Neural progenitor cell (in vitro differentiated cells): ENCODE measurements around the gene AGR2. TPM values are rescaled to one million over a fixed set of nuclear protein-coding genes. Genes with fewer than 3 reads are reported as not detected.
A peak's percentile ranks its signal among the peaks of the same experiment; 100 is the strongest.

Experiments
- DNase-seq: peaks from one replicate; pipeline ENCODE4 v3.0.0-alpha.2; 2016; ENCODE audit warnings: low spot score
- H2AFZ ChIP-seq: fragments of 200-600 bp; sonication (generic); replicated peaks from 2 replicates; pipeline ENCODE4 v1.6.1; 2016; ENCODE audit warnings: antibody characterized with exemption
- H3F3A ChIP-seq: fragments of 200-600 bp; sonication (generic); 2 replicates; pipeline ENCODE4 v1.6.1; 2016; ENCODE audit warnings: antibody characterized with exemption, low read depth
- H3K27ac ChIP-seq: fragments of 200-600 bp; sonication (generic); 2 replicates; pipeline ENCODE4 v1.5.1; 2016; ENCODE audit warnings: mild to moderate bottlenecking
- H3K27me3 ChIP-seq: fragments of 200-600 bp; sonication (generic); 2 replicates; pipeline ENCODE4 v1.6.1; 2016; ENCODE audit warnings: mild to moderate bottlenecking, moderate library complexity
- H3K36me3 ChIP-seq: fragments of 200-600 bp; sonication (generic); 2 replicates; pipeline ENCODE4 v1.5.1; 2016
- H3K4me1 ChIP-seq: fragments of 200-600 bp; sonication (generic); 2 replicates; pipeline ENCODE4 v1.6.1; 2016; ENCODE audit warnings: mixed run types
- H3K4me2 ChIP-seq: fragments of 200-600 bp; sonication (generic); 2 replicates; pipeline ENCODE4 v1.6.1; 2016
- H3K4me3 ChIP-seq: fragments of 200-600 bp; sonication (generic); 2 replicates; pipeline ENCODE4 v1.5.1; 2016
- H3K79me2 ChIP-seq: fragments of 200-600 bp; sonication (generic); 2 replicates; pipeline ENCODE4 v1.6.1; 2016; ENCODE audit warnings: low read depth
- H3K9ac ChIP-seq: fragments of 200-600 bp; sonication (generic); 2 replicates; pipeline ENCODE4 v1.6.1; 2016
- H3K9me3 ChIP-seq: fragments of 200-600 bp; sonication (generic); 2 replicates; pipeline ENCODE4 v1.5.1; 2016; ENCODE audit warnings: low read depth
- H4K20me1 ChIP-seq: fragments of 200-600 bp; sonication (generic); 2 replicates; pipeline ENCODE4 v1.6.1; 2016; ENCODE audit warnings: low read depth
- H3K27ac Mint-ChIP-seq: 3 replicates; pipeline ENCODE4 v1.8.0; 2021; ENCODE audit warnings: mixed read lengths
- H3K27me3 Mint-ChIP-seq: 2 replicates; pipeline ENCODE4 v1.8.0; 2022; ENCODE audit warnings: low read depth, mild to moderate bottlenecking, inconsistent platforms, moderate library complexity, mixed read lengths; ENCODE audit not compliant: insufficient read depth
- H3K36me3 Mint-ChIP-seq: 3 replicates; pipeline ENCODE4 v1.8.0; 2021; ENCODE audit warnings: mixed read lengths
- H3K4me1 Mint-ChIP-seq: 3 replicates; pipeline ENCODE4 v1.8.0; 2021; ENCODE audit warnings: mixed read lengths
- H3K4me3 Mint-ChIP-seq: 3 replicates; pipeline ENCODE4 v1.8.0; 2021; ENCODE audit warnings: mild to moderate bottlenecking, moderate library complexity, mixed read lengths
- H3K9me3 Mint-ChIP-seq: 3 replicates; pipeline ENCODE4 v1.8.0; 2020; ENCODE audit warnings: mixed read lengths
- EZH2 ChIP-seq: fragments of 200-600 bp; sonication (generic); IDR thresholded peaks from 2 replicates; pipeline ENCODE4 v1.6.1; 2017; ENCODE audit warnings: antibody characterized with exemption, mild to moderate bottlenecking, moderate library complexity
- EZH2phosphoT487 ChIP-seq: fragments of 200-600 bp; sonication (generic); IDR thresholded peaks from 2 replicates; pipeline ENCODE4 v1.6.1; 2017; ENCODE audit warnings: antibody characterized with exemption
- total RNA-seq: library from RNA; depleted of rRNA; stranded (reverse); fragments of >200 nt; gene quantifications from 2 replicates; pipeline ENCODE4 v1.2.3, GENCODE V29; 2015; ENCODE audit warnings: low replicate concordance
- TF ChIP-seq, protein P1 (sequence below): fragments of 200-600 bp; sonication (generic); IDR thresholded peaks from 2 replicates; pipeline ENCODE4 v1.5.1; 2017; ENCODE audit warnings: antibody characterized with exemption, mild to moderate bottlenecking

Gene AGR2
- total RNA-seq, 1 donor from 2014 or later: not detected

DNA sequence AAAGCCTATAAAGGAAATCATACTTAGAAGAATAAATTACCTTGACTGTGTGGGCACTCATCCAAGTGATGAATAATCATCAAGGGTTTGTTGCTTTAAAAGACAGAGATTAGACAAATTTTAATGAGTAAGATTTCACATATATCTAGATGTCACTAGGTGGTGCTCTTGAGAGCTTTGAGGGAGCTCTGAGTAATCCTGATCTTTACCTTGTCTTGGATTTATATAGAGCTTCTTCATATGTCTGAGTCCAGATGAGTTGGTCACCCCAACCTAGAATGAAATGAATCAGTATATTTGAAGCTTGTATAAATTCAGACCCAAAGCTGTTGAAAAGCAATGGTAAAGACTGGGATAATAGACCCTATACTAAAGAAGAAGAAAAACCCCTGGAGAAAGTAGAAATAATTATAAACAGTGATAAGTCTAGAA is 3.7 kb downstream of the AGR2 start:
- Histone ChIP-seq H3K4me1 (no peaks in the 10 kb centered on the region), H4K20me1 (no peaks in the 10 kb centered on the region), H3K27ac (no peak overlapping the region), H2AFZ (no peak overlapping the region), H3K9ac (no peak overlapping the region), H3K9me3 (no peaks in the 10 kb centered on the region), H3K4me2 (no peak overlapping the region), H3K36me3 (no peaks in the 10 kb centered on the region), H3F3A (no peaks in the 10 kb centered on the region), H3K79me2 (no peaks in the 10 kb centered on the region), H3K27me3 (no peaks in the 10 kb centered on the region), H3K4me3 (no peak overlapping the region)
- no peak for TF ChIP-seq EZH2
- TF ChIP-seq, protein P1, sequence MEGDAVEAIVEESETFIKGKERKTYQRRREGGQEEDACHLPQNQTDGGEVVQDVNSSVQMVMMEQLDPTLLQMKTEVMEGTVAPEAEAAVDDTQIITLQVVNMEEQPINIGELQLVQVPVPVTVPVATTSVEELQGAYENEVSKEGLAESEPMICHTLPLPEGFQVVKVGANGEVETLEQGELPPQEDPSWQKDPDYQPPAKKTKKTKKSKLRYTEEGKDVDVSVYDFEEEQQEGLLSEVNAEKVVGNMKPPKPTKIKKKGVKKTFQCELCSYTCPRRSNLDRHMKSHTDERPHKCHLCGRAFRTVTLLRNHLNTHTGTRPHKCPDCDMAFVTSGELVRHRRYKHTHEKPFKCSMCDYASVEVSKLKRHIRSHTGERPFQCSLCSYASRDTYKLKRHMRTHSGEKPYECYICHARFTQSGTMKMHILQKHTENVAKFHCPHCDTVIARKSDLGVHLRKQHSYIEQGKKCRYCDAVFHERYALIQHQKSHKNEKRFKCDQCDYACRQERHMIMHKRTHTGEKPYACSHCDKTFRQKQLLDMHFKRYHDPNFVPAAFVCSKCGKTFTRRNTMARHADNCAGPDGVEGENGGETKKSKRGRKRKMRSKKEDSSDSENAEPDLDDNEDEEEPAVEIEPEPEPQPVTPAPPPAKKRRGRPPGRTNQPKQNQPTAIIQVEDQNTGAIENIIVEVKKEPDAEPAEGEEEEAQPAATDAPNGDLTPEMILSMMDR: peak; percentile 68
- Mint-ChIP-seq H3K4me3 (no peak overlapping the region), H3K27ac (no peak overlapping the region), H3K9me3 (no peaks in the 10 kb centered on the region), H3K36me3 (no peaks in the 10 kb centered on the region), H3K4me1 (peaks cover 12% of the 10 kb centered on the region), H3K27me3 (no peaks in the 10 kb centered on the region)
- peak; percentile 60 for DNase-seq

DNA sequence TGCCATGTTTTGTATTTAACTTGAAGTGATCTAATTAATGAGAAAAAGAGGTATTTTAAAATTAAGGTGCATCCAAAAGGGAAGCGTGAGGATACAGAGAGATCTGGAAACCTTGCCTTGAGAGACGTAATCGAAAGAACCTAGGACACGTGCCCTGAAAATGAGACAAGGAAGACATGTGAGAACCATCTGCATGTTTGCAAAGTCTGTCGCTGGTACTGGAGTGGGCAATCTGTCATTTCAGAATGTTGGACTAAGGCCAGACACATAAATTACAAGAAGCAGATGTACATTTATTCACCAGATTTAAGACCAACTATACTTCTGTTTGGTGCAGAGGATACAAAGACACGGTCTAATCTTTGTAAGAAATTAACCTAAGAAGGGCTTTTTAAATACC is 9.2 kb downstream of the AGR2 start:
- no peaks in the 10 kb centered on the region for H3K36me3 Mint-ChIP-seq
- no peaks in the 10 kb centered on the region for H3K9me3 ChIP-seq
- H3K36me3 ChIP-seq: no peaks in the 10 kb centered on the region
- H3K27ac ChIP-seq: no peak overlapping the region
- TF ChIP-seq EZH2phosphoT487 (no peak), EZH2 (no peak)
- TF ChIP-seq, protein P1: no peak
- no peaks in the 10 kb centered on the region for H3F3A ChIP-seq
- no peaks in the 10 kb centered on the region for H4K20me1 ChIP-seq
- no peaks in the 10 kb centered on the region for H3K27me3 ChIP-seq
- H2AFZ ChIP-seq: no peak overlapping the region
- H3K9ac ChIP-seq: no peak overlapping the region
- no peak overlapping the region for H3K4me3 ChIP-seq
- no peak overlapping the region for H3K27ac Mint-ChIP-seq
- H3K4me2 ChIP-seq: no peak overlapping the region
- no peak overlapping the region for H3K4me3 Mint-ChIP-seq
- H3K79me2 ChIP-seq: no peaks in the 10 kb centered on the region
- H3K4me1 Mint-ChIP-seq: no peaks in the 10 kb centered on the region
- H3K4me1 ChIP-seq: no peaks in the 10 kb centered on the region
- H3K9me3 Mint-ChIP-seq: peaks cover 2% of the 10 kb centered on the region
- no peaks in the 10 kb centered on the region for H3K27me3 Mint-ChIP-seq
- no peak for DNase-seq

DNA sequence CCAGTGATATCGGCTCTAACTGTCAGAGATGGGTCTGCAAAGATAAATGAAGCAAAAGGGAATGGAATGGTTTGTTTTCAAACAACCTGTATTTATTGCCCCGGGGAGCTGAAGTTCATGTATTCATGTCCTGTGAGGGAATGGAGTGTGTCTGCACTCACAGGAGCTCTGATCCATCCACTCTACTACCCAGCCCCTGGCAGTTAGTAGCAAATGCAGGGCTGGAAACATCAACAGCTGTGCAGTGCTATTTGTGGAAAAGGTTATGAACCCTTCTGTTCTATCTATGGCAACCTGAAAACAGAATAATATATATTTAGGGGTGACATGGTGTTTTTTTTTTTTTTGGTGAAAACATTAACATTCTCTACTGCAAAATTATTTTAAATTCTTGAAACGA is 9.8 kb downstream of the AGR2 start:
- Histone ChIP-seq H4K20me1 (no peaks in the 10 kb centered on the region), H3F3A (no peaks in the 10 kb centered on the region), H3K79me2 (no peaks in the 10 kb centered on the region), H3K4me3 (no peak overlapping the region), H3K4me1 (no peaks in the 10 kb centered on the region), H2AFZ (no peak overlapping the region), H3K27me3 (no peaks in the 10 kb centered on the region), H3K4me2 (no peak overlapping the region), H3K9ac (no peak overlapping the region), H3K9me3 (no peaks in the 10 kb centered on the region), H3K36me3 (no peaks in the 10 kb centered on the region), H3K27ac (no peak overlapping the region)
- no peak for TF ChIP-seq EZH2phosphoT487
- no peak for TF ChIP-seq EZH2
- TF ChIP-seq, protein P1: no peak
- Mint-ChIP-seq H3K27me3 (no peaks in the 10 kb centered on the region), H3K36me3 (no peaks in the 10 kb centered on the region), H3K9me3 (peaks cover 2% of the 10 kb centered on the region), H3K4me1 (no peaks in the 10 kb centered on the region), H3K27ac (no peak overlapping the region), H3K4me3 (no peak overlapping the region)
- DNase-seq: no peak
